HL-60/S4 treated with phorbol 12-myristate 13-acetate at 8.2 ng/mL for 4 days and 3 days (cell line): ENCODE data around the gene PCYOX1L.
"Not testable (repeated sequence)": the region's sequence is repeated elsewhere in the genome, so short reads cannot be mapped to it uniquely, and the experiment has no call there.

Experiments used
- in situ Hi-C: fragments of 300-500 bp; cut with MboI; formaldehyde crosslinking; loops from 2 replicates; pipeline ENCODE4 v1.15.0; 2022; ENCODE audit warnings: low sequenced_read_pairs

The PCYOX1L gene

DNA sequence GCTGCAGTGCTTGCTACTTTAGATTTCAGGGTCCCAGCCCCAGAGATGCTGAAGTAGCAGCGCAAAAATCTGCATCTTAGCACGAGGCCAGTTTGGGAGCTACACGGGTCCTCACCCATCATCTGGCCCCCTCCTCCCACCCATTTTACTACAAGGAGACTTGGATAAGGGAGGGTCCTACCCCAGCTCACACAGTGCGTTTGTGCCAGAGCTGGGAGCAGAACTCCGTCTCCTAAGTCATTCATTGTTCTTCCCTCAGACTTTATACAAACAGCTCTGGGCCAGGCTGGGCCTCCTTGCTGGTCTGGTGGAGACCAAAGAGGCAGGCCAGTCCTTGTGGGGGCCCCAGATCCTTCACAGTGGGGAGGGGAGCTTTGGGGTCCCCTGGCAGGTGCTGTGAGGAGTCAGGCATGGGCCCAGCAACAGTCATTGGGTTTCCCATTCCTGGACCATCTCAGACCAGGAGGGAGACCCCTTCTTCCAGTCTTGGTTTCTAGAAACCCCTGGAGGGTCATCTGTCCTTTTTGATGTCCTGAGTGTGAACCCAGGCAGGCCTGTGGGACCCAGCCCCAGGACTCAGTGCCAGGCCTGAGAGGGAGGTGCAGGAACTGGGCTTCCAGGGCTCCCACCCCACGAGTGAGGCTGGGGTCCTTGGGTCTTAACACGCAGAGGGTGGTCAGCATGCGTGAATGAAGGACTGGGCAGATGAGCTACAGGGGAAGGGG is 23.6 kb downstream of the PCYOX1L start:
- in situ Hi-C loops = no loop called here

DNA sequence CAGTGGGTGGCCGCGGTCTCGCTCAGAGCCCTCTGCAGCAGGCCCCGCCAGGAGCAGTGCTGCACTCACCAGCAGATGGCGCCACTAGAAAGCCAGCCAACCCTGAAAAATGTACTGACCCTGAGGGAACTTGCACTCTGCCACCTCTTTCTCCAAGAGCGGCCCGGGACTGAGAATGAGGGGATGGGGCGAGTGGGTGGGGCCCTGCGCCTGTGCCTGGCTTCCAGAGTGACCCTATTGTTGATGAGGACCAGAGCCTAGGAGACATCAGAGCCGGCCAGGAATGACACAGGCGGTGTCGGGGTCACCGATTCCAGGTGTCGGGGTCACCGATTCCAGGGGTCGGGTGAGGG is 24.1 kb downstream of the PCYOX1L start:
- in situ Hi-C loops = no loop called here

DNA sequence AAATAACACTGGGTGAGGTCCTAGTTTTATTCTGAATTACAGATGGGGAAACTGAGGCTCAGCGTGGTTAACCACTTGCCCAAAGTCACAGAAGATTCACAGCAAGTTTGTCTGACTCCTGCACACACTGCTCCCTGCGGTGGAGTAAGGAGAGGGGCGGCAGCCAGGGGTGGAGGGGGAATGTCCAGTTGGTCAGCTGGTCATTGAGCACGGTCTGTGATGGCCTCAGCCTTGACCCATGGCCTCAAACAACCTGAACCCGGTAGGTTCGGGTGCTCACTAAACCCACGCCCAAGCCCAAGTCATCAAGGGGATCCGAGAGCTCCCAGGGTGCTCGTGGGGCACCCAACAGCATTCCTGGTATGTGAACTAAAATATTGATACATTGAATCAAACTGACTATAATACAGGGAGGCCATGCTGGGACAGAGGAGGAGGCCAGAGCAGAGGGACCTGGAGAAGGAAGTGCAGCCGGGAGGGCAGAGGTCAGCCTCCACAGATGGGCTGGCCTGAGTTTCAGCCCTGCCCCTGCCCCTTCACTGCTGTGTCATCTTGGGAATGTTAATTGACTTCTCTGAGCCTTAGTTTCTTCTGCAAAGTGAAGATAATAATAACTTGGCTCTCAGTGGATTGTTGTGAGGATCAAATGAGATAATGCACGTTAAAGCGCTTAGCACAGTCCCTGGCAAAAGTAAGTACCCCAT is 24.8 kb downstream of the PCYOX1L start:
- in situ Hi-C loops = no loop called here

DNA sequence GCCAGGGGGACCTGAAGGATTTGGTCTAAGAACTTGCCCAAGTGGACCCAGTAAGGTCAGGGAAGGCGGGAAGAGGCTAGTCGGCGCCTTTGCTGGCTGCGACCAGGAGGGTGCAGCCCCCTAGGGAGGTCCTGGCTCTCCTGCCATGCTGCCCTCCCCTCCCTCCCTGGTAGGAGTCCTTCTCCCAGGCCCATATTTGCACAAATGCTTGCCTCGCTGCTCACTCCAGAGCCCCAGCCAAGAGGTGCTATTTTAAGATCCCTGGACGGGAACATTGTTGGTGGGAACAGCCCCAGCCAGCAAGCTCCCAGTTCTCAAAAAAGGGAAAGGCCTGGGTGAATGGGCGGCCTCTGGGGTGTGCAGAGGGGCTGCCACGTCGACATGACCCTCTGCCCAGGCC is 25.6 kb downstream of the PCYOX1L start:
- in situ Hi-C loops = no loop called here

DNA sequence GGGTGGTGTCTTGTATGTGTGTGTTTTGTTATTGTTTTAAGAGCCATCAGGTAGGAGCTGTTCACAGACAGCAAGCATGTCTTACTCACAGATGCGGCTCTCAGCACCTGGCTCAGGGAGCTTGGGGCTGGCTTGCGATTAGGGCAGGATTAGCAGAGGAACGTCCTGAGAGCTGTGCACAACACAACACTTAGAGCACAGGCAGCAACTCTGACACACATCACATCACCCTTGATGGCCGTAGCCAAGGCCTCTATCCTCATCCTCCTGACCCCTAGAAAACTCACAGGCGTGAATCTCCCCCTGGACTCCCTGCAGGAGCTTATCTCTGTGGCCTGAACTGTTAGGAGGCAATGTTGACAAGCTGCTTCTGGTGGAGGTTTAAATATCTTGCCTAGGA is 28.3 kb downstream of the PCYOX1L start:
- in situ Hi-C loops = no loop called here

DNA sequence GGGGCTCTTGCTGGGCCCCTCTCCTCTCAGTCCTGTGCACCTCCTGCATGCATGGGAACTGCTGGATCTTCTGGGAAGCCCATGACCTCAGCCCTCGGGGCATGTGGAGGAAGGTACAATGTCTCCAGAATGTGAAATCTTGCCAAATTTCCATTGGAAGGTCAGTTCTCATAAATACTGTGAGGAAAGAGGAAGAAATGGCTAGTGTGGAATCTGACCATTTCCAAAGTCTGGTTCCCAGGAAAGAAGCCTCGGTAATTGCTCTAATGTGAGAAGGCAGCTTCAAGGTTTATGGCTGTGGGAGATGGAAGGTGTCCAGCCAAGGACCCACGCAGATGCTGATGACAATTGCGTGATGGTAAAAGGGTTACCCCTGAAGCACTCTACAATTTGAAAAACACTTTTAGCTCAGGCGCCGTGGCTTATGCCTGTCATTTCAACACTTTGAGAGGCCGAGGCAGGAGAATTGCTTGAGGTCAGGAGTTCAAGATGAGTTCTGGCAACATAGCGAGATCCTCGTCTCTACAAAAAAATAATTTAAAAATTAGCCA is 29.3 kb downstream of the PCYOX1L start:
- in situ Hi-C loops = no loop called here

DNA sequence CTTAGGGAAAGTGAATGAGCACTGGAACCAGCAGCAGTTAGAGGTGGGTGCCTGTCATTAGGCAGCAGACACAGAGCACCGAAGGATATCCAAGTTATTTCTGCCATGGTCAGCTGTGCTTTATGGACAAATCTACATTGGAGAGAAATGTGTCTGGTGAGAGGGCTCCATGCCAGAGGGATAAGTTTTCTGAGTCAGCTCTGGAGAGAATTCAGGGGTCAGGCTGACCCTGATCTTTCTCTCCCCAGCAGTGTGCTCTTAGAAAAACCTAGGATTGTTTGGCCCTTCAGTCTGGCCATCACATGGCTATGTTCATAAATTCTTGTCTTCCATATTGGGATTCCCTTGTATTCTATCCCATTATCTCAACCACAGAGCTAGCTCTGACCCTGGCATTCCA is 30.1 kb downstream of the PCYOX1L start:
- in situ Hi-C loops = no loop called here

DNA sequence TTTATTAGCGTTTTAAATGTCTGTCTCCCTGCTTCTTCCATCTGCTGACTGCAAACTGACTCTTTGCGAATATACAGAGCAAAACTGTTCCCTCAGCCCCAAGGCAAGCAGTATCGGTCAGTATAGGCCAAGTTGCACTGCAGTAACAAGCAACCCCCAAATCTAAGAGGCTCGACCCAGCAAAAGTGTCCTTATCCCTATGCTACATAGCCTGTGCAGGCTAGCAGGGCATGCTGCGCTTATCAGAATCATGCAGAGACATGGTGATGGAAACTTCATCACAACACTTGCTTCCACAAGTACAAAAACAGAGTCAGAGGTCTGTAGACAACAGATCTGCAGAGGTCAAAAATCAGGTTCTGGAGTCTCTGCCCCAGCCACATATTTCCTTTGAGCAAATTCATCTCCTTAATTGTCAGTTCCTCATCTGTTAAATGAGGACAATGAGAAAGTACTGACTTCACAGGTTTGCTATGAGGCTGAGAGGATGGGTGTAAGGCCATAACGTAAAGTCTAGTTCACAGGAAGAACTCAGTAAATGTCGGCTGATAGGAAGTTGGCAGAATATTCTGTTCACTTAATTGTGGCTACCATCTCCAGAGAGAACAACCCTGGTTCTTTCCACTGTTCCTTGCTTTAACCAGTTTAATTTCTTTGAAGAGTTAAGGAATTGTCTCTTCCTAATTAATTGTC is 30.8 kb downstream of the PCYOX1L start:
- in situ Hi-C loops = no loop called here

DNA sequence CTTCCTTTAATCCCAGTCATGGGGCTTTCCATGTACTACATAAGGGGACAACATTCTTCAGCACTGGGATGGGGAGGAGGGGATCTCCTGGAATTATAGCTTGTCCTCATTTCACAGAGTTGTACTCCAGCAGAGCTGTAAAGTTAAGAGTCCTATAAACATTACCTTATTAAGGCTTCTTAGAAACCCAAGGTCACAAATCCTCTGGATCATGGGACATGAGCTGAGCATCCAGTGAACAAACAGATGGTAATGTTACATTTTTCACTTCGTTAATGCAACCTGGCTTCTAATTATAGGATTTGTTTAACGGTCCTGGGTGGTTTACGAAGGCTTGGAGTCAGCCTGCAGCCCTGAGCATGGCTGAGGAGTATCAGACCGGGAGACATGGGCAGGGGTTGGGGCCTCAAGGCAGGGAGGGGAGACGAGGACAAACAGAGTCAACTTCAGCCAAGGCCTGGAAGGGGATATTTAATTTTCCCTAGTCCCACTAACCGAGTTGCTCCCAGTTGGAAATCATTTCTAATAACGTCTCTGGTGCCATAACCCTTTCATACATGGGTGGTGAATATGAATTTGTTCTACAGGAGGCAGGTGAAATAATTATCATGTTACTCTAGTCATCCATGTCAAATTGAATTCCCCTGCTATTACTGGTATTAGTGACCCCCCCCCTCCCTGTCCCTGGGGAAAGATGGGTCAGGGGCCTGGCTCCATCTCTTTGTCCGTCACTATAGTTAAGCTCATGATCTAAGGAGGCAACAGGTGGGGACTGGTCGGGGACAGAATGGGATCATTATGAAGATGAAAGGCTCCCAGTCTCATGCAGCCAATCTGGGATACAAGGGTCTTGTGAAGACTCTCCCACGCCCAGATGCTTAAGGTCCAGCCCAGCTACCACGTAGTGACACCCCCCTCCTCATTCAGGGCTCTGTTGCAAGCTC is 32.0 kb downstream of the PCYOX1L start:
- in situ Hi-C loops = no loop called here

DNA sequence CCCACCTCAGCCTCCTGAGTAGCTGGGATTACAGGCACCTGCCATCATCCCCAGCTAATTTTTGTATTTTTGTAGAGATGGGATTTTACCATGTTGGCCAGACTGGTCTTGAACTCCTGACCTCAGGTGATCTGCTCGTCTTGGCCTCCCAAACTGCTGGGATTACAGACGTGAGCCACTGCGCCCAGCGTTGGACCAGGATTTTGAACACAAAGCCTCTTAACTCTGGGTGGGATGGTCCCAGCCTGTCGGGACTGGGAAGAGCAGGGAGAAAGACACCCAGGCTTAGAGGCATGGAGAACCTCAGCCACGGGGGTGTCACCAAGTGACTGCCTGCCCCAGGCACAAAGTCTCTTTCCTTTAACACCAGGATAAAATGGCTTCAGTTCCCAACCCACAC is 33.2 kb downstream of the PCYOX1L start:
- in situ Hi-C loops = not testable (repeated sequence)

DNA sequence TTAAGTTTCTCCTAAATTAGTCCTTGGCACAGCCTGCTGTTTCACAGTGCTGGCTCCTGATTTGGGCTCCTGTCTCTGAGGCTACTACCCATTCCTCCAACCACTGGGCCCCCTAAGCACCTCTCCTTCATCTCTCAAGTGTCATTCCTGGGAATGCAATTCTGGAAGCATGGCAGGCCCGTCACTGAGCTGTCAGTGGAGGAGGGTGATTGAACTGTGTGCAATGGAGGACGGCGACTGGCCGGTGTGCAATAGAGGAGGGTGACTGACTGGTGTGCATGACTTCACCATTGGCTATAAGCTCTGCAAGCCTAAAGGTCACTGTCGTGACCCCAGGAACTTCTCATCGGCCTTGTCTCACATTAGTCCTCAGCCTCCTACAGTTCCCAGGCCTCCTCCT is 33.7 kb downstream of the PCYOX1L start:
- in situ Hi-C loops = no loop called here

DNA sequence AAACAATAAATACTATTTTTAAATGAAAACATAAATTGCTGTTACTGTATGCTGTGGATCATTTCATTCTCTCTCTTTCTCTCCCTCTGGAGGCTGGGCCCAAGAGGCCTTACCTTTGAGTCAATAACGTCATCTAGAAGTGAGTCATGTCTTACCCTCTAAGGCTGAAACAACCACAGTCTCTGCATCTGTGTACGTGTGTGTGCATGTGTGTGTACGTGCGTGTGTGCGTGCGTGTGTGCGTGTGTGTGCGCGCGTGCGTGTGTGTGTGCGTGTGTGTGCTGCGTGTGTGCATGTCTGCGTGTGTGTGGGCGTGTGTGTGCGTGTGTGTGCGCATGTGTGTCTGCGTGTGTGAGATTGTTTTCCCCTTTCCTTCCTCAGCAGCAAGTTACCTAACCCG is 34.9 kb downstream of the PCYOX1L start:
- in situ Hi-C loops = no loop called here

DNA sequence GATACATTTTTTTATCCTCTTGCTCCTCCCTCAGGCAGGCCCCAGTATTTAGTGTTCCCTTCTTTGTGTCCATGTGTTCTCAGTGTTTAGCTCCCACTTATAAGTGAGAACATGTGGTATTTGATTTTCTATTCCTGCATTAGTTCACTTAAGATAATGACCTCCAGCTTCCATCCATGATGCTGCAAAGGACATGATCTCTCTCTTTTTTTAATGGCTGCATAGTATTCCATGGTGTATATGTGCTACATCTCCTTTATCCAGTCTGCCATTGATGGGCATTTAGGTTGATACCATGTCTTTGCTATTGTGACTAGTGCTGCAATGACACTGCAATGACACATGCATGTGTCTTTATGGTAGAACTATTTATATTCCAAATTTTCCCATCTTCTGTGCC is 37.1 kb downstream of the PCYOX1L start:
- in situ Hi-C loops = not testable (repeated sequence)

DNA sequence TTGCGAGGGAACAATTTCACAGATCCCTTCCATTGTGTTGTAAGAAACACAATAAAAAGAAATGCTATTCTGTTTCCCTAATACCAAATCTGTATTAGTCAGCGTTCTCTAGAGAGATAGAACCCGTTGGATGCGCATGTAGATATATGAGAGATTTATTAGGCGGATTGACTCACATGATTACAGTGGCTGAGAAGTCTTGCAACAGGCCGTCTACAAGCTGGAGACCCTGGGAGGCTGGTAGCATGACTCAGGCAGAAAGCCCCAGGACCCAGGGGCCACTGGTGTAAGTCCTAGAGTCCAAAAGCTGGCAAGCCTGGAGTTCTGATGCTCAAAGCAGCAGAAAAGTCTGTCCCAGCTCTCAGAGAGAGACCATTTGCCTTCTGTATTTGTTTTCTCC is 39.7 kb downstream of the PCYOX1L start:
- in situ Hi-C loops = no loop called here

DNA sequence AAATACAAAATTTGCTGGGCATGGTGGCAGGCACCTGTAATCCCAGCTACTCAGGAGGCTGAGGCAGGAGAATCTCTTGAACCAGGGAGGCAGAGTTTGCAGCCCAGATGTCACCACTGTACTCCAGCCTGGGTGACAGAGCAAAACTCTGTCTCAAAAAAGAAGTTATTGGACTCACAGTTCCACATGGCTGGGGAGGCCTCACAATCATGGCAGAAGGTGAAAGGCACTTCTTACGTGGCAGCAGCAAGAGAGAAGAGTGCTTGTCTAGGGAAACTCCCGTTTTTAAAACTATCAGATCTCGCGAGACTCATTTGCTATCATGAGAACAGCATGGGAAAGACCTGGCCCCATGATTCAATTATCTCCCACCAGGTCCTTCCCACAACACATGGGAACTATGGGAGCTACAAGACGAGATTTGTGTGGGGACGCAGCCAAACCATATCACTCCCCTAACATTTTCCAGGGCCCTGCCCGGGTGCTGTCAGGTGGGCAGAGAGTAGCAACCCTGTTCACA is 41.0 kb downstream of the PCYOX1L start:
- in situ Hi-C loops = not testable (repeated sequence)

DNA sequence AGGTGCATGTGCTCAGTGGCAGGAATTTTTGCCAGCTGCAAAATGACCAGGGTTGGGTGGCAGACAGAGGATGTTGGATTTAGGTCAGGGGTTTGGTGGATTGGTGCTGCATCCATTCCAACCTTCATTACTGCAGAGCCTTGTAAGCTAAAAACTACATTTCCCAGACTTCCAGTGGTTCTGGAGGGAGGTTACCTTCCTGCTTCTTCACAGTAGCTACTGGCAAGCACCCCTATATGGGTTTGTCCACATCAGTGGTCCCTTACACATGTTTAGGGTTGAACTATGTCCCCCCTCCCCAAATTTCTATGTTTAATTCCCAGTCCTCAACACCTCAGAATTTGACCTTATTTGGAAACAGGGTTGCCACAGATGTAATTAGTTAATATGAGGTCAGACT is 41.9 kb downstream of the PCYOX1L start:
- in situ Hi-C loops = no loop called here

DNA sequence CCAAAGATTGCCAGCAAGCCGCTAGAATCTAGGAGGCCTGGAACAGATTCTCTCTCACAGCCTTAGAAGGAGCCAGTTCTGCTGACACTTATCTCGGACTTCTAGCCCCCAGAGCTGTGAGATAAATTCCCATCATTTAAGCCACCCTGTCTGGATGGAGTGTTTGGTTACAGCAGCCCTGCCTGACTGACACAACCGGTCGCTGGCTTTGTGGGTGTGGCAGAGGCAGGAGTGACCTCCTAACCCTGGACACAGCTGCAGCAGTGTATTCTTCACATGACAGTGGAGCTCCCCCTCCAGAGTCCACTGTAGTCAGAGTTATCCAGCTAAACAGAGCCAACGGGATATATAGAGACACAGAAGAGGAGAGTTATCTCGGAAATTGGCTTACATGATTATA is 42.5 kb downstream of the PCYOX1L start:
- in situ Hi-C loops = no loop called here

DNA sequence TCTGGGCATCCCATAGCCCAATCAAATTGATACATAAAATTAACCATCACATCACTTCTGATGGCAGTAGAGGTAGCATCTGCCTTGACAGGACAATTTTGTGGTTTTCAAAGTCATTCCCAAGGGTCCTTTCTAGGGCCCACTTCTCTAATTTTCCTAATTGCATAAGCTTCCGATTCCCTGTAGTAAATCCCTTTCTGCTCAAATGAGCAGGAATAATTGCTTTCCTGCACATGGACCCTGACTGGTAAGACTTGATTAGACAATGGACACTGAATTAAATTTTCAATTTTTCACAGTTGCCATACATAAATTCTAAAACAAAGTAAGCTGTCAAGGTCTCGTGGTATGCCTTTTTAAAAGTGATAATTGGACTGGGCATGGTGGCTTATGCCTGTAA is 43.2 kb downstream of the PCYOX1L start:
- in situ Hi-C loops = no loop called here

DNA sequence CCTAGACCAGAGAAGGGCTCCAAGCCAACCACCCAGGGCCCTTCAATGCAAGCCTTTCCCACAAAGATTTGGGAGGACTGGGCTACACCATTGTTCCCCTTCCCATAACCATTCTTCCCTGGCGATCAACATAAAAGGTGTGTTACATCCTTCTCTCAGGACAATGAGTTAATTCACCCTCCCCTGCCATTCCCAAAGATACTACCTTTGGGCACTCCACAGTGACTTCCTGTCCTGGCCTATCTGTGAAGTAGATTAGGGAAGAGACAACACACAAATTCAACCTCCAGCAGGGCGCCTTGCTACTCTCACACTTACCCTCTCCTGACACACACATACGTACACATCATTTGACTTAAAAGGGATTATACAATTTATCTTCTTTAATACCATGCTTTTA is 44.4 kb downstream of the PCYOX1L start:
- in situ Hi-C loops = no loop called here

DNA sequence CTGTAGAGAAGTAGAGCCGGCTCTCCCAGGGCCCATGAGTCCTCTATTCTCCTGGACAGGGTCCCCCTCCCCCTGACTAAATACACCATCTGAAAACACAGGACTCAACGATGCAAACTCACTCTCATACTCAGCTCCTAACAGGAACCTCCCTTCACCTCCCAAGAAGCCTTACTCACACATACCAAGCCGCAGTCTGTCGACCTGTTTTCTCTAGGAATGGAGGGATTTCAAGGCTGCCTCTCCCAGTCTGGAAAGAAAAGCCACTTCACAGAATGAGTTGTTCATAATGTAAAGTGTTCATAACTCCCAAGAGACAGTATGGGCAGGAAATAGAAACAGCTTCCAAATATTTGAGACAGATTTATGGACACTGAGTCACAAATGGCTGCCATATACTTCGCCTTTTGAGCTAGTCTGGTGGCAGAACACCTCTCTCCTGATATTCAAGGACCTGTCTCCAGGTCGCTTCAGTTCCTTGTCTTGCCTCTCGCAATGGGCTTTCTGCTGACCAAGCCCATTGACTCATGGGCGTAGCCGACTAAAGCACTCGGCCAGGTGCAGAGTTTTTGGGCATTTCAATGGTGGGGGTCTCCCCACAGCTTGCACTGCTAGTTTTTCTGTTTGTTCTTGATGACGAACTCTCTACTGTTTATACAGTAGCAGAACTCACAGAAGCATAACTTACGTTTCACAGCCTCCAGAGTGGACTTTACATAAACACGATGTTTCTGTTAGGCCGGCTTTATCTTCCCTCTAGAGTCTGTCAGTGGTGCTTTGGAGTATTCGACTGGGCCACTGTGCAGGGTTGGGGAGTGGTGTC is 46.3 kb downstream of the PCYOX1L start:
- in situ Hi-C loops = no loop called here
